ENCODE measurements around the gene SYNJ2. TPM values are rescaled to one million over a fixed set of nuclear protein-coding genes. Genes with fewer than 3 reads are reported as not detected.

Gene SYNJ2
- total and polyA plus RNA-seq, 2 of the 4 experiments (the other 2 are of a cell fraction): 40.8 to 45.2 TPM

- no peaks in the 10 kb centered on the region for H4K20me1 ChIP-seq (ENCODE audit: insufficient read depth, low read length)
- no peak overlapping the region for H2AK5ac ChIP-seq (ENCODE audit: low read depth, low read length)
- no peak overlapping the region for H3K18ac ChIP-seq (ENCODE audit: low read depth, low read length)
- intact Hi-C loops (cut with micrococcal nuclease): no loop called here
- H3K4me2 ChIP-seq (ENCODE audit: low read depth, low read length): no peak overlapping the region
- no peak overlapping the region for H3K4ac ChIP-seq (ENCODE audit: low read depth, low read length)
- H3K9ac ChIP-seq (ENCODE audit: low read depth, low read length): no peak overlapping the region
- no peak overlapping the region for H4K8ac ChIP-seq (ENCODE audit: low read depth in 2 of 2, low read length in 2 of 2)
- H2BK15ac ChIP-seq (ENCODE audit: low read depth, low read length): no peak overlapping the region
- no peak overlapping the region for H3K27ac ChIP-seq (ENCODE audit: insufficient read depth, low read length)
- H2AK9ac ChIP-seq (replicated peaks; ENCODE audit: low read depth, low read length, poor library complexity): no peak overlapping the region
- ChIA-PET POLR2A (ENCODE audit: unreplicated experiment) (no interaction called here), CTCF (no interaction called here)
- H4K5ac ChIP-seq (ENCODE audit: low read depth, low read length): no peak overlapping the region
- no peak overlapping the region for H4K91ac ChIP-seq (ENCODE audit: insufficient read depth, low read depth, low read length)
- no peak overlapping the region for H2BK5ac ChIP-seq (ENCODE audit: low read depth, low read length, poor library complexity, severe bottlenecking)
- H3K23ac ChIP-seq (ENCODE audit: low read depth, low read length): no peak overlapping the region
- H3K9me3 ChIP-seq (ENCODE audit: control insufficient read depth, insufficient read depth, low read length): no peaks in the 10 kb centered on the region
- no peak overlapping the region for H3K56ac ChIP-seq (ENCODE audit: extremely low read depth, insufficient read depth, low read length)
- ATAC-seq (ENCODE audit: low read depth) (no peak), DNase-seq (no peak)
- H3K9me1 ChIP-seq (ENCODE audit: insufficient read depth, low read length): peaks cover 2% of the 10 kb centered on the region; the same call in 1 of the 2 replicates
- H3K4me3 ChIP-seq (ENCODE audit: insufficient read depth, low read depth, low read length): no peak overlapping the region
- H2BK20ac ChIP-seq (ENCODE audit: low read depth, low read length): no peak overlapping the region
- H3K27me3 ChIP-seq (ENCODE audit: control insufficient read depth, insufficient read depth, low read length): no peaks in the 10 kb centered on the region
- no peaks in the 10 kb centered on the region for H3K4me1 ChIP-seq (ENCODE audit: control insufficient read depth, insufficient read depth, low read length)
- BruUV-seq (replicated peaks): no TSS peak
- dilution Hi-C loops (cut with HindIII; ENCODE audit: low sequenced_read_pairs, unreplicated experiment): no loop called here
- in situ Hi-C loops (cut with MboI; ENCODE audit: low sequenced_read_pairs): no loop called here
- peaks cover 62% of the 10 kb centered on the region for H3K36me3 ChIP-seq (ENCODE audit: control insufficient read depth, insufficient read depth, low read length)
- no peak overlapping the region for H3K14ac ChIP-seq (replicated peaks; ENCODE audit: low read depth, low read length)
- H3K79me1 ChIP-seq (ENCODE audit: low read depth in 1 of 2, low read length in 2 of 2): peaks cover 0 to 5% of the 10 kb centered on the region in 2 experiments; a peak in 3 of 4 replicates
- no peak overlapping the region for H2BK120ac ChIP-seq (ENCODE audit: low read depth, low read length)
- no peak for TF ChIP-seq SMC3 (IDR thresholded peaks at IDR 0.05; ENCODE audit: low read depth, low read length)
- TF ChIP-seq RCOR1 (IDR thresholded peaks at IDR 0.05; ENCODE audit: insufficient replicate concordance, low read length): no peak
- TF ChIP-seq RFX5 (IDR thresholded peaks at IDR 0.05; ENCODE audit: low read depth, low read length): no peak
- TF ChIP-seq CTCF (conservative IDR thresholded peaks at IDR 0.05; ENCODE audit: low read depth, low read length): no peak
- no peak for TF ChIP-seq FOS (IDR thresholded peaks at IDR 0.05; ENCODE audit: low read depth, low read length)
- TF ChIP-seq MAFK (IDR thresholded peaks at IDR 0.05; ENCODE audit: low read depth, low read length): no peak
- no peak for TF ChIP-seq NFE2L2 (IDR thresholded peaks at IDR 0.05; ENCODE audit: low read depth, low read length)
- TF ChIP-seq CEBPB (IDR thresholded peaks at IDR 0.05; ENCODE audit: low read depth, low read length): no peak
- no peak for TF ChIP-seq BHLHE40 (IDR thresholded peaks at IDR 0.05; ENCODE audit: low read depth, low read length)
- no peak for TF ChIP-seq USF2 (IDR thresholded peaks at IDR 0.05; ENCODE audit: low read depth, low read length)
- TF ChIP-seq ELK1 (IDR thresholded peaks at IDR 0.05; ENCODE audit: borderline replicate concordance, low read depth, low read length): no peak
- H2AFZ ChIP-seq (replicated peaks; ENCODE audit: low read length, poor library complexity): no peak overlapping the region
- no CpG with 5 or more reads among the region's 3 CpGs for WGBS, 2 experiments (ENCODE audit: extremely low coverage in 2 of 2, insufficient read length in 1 of 2)
Measured at GRCh38 chr6:157937318-157937717, 44.3 kb upstream of the SYNJ2 start.
